A673 (cell line): Measurements from ENCODE around the gene PDE4B. TPM values are rescaled to one million over a fixed set of nuclear protein-coding genes. Genes with fewer than 3 reads are reported as not detected.

Experiments
- BruUV-seq: library from RNA; stranded (reverse); fragments of 400-500 nt; replicated peaks from 2 replicates; lab custom pipeline; 2021; lab: Mats Ljungman, UMichigan
- CTCF ChIA-PET: fragments of 300-600 bp; sonication (Branson Sonifier 250); formaldehyde crosslinking; loops from one replicate; lab custom pipeline; 2022; ENCODE audit warnings: antibody characterized with exemption; lab: Charles Lee
- POLR2A ChIA-PET: fragments of 300-600 bp; sonication (Branson Sonifier 250); formaldehyde crosslinking; loops from one replicate; lab custom pipeline; 2022; ENCODE audit warnings: antibody characterized with exemption; ENCODE audit not compliant: low non-redundant PET; lab: Charles Lee
- DNase-seq: peaks from one replicate; pipeline ENCODE4 v3.0.0-alpha.2; 2015; ENCODE audit warnings: low spot score
- H3K27ac ChIP-seq: fragments of 200-600 bp; sonication (generic); 2 replicates; pipeline ENCODE4 v1.5.1; 2016; ENCODE audit warnings: mixed run types, low read depth, mild to moderate bottlenecking, mixed read lengths, antibody characterized with exemption, low read length; ENCODE audit not compliant: poor library complexity, severe bottlenecking
- H3K27me3 ChIP-seq: fragments of 200-600 bp; sonication (generic); replicated peaks from 2 replicates; pipeline ENCODE4 v1.6.1; 2017; ENCODE audit warnings: mixed run types, low read depth, mild to moderate bottlenecking, mixed read lengths, antibody characterized with exemption, low read length; ENCODE audit not compliant: insufficient read depth, poor library complexity
- H3K36me3 ChIP-seq: fragments of 200-600 bp; sonication (generic); 2 replicates; pipeline ENCODE4 v1.6.1; 2016; ENCODE audit warnings: mixed run types, mild to moderate bottlenecking, mixed read lengths, antibody characterized with exemption, low read length; ENCODE audit not compliant: insufficient read depth, poor library complexity, severe bottlenecking
- H3K4me1 ChIP-seq: fragments of 200-600 bp; sonication (generic); 2 replicates; pipeline ENCODE4 v1.6.1; 2017; ENCODE audit warnings: mixed run types, mild to moderate bottlenecking, mixed read lengths, antibody characterized with exemption, low read length; ENCODE audit not compliant: insufficient read depth, poor library complexity, severe bottlenecking
- H3K4me3 ChIP-seq: fragments of 200-600 bp; sonication (generic); 2 replicates; pipeline ENCODE4 v1.5.1; 2016; ENCODE audit warnings: low read depth, mixed run types, mild to moderate bottlenecking, mixed read lengths, low read length; ENCODE audit not compliant: poor library complexity, severe bottlenecking
- H3K9me3 ChIP-seq: fragments of 200-600 bp; sonication (generic); 2 replicates; pipeline ENCODE4 v1.6.1; 2016; ENCODE audit warnings: mixed run types, low read depth, mild to moderate bottlenecking, mixed read lengths, antibody characterized with exemption, low read length; ENCODE audit not compliant: poor library complexity, severe bottlenecking
- EZH2 ChIP-seq: fragments of 200-600 bp; sonication (generic); IDR thresholded peaks from 2 replicates; pipeline ENCODE4 v1.6.1; 2017; ENCODE audit warnings: borderline replicate concordance, low read depth, mild to moderate bottlenecking, mixed read lengths, antibody characterized with exemption, low read length; ENCODE audit not compliant: poor library complexity, severe bottlenecking
- intact Hi-C: fragments of 100-400 bp; cut with micrococcal nuclease; formaldehyde crosslinking; loops from one replicate; pipeline ENCODE4 v1.10.0; 2022; ENCODE audit not compliant: unreplicated experiment
- total RNA-seq: library from RNA; stranded (reverse); gene quantifications from 2 replicates; pipeline ENCODE4 v1.2.3, GENCODE V29; 2021
- TF ChIP-seq, protein P1 (sequence below): fragments of 300-800, 200-600 bp; sonication (generic); conservative IDR thresholded peaks from 2 replicates; pipeline ENCODE4 v1.5.1; 2017; ENCODE audit warnings: low read depth, mild to moderate bottlenecking, antibody characterized with exemption, low read length, moderate library complexity, mixed read lengths

The PDE4B gene
- total RNA-seq, 1 experiment from 2014 or later, result 20.0 TPM

DNA sequence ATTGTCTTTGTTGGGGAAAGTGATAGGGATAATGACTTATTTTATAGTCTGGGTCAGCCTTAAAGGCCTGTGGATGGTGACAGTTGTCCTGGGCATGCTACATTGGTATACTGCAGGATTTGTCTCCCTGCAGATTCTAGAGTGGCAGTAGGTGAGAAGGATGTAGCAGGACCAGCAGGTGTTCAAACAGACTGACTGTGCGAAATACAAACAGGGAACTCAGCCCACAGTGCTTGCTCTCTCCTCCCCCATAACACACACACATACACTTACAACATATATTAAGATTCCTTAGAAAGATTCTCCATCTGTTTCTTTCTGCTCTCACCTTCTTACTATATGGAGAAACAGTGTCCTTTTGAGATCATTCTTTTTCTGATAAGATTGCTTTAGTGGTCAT, 6.9 kb downstream of the PDE4B start:
- Histone ChIP-seq H3K4me1 (no peaks in the 10 kb centered on the region), H3K27me3 (peaks cover 14% of the 10 kb centered on the region), H3K27ac (no peak overlapping the region), H3K36me3 (no peaks in the 10 kb centered on the region), H3K4me3 (no peak overlapping the region), H3K9me3 (no peaks in the 10 kb centered on the region)
- no peak for TF ChIP-seq EZH2
- TF ChIP-seq, protein P1, sequence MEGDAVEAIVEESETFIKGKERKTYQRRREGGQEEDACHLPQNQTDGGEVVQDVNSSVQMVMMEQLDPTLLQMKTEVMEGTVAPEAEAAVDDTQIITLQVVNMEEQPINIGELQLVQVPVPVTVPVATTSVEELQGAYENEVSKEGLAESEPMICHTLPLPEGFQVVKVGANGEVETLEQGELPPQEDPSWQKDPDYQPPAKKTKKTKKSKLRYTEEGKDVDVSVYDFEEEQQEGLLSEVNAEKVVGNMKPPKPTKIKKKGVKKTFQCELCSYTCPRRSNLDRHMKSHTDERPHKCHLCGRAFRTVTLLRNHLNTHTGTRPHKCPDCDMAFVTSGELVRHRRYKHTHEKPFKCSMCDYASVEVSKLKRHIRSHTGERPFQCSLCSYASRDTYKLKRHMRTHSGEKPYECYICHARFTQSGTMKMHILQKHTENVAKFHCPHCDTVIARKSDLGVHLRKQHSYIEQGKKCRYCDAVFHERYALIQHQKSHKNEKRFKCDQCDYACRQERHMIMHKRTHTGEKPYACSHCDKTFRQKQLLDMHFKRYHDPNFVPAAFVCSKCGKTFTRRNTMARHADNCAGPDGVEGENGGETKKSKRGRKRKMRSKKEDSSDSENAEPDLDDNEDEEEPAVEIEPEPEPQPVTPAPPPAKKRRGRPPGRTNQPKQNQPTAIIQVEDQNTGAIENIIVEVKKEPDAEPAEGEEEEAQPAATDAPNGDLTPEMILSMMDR, result no peak
- intact Hi-C loops, result no loop called here
- ChIA-PET POLR2A (no interaction called here), CTCF (no interaction called here)
- no TSS peak for BruUV-seq
- no peak for DNase-seq

DNA sequence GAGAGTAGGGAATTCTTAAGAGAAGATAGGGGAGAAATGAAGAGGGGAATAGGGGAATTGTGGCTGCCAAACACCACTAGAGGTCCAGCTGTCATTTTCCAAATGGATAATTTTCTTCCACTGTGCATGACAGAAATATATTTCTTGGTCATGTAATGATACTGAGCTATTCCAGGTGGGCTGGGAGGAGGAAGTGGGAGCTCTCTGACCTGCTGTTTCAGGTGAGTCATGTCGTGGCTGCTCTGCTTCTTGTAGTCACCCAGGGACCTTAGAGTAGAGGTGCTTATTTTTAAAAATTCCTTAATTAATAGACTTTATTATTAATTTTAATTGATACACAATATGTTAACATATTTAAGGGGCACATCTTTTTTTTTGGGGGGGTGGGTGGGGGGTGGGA, 11.9 kb downstream of the PDE4B start:
- no peak overlapping the region for H3K27ac ChIP-seq
- TF ChIP-seq, protein P1, result no peak
- TF ChIP-seq EZH2, result no peak
- DNase-seq, result no peak
- BruUV-seq, result no TSS peak
- ChIA-PET POLR2A (no interaction called here), CTCF (no interaction called here)
- intact Hi-C loops, result no loop called here
- no peaks in the 10 kb centered on the region for H3K4me1 ChIP-seq
- H3K36me3 ChIP-seq, result no peaks in the 10 kb centered on the region
- H3K27me3 ChIP-seq, result no peaks in the 10 kb centered on the region
- no peaks in the 10 kb centered on the region for H3K9me3 ChIP-seq
- H3K4me3 ChIP-seq, result no peak overlapping the region

DNA sequence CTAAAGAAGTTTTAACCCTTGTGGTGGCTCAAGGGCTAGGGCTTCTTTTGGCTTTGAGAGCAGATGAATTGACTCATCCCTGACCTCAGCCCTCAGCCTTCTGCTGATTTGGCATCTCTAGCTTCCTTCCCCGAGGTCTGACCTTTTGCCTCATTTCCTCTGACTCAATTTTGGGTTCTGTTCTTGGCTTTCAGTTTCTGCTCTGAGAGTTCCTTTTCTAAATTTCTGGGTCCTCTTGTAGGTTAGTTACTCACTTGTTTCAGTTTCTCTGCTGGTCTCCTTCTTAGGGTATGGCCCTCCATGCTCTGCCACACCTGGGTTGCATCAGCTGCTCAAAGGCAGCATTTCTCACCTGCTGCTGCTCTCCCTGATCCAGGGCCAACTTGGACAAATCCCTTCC, 19.4 kb downstream of the PDE4B start:
- no peaks in the 10 kb centered on the region for H3K27me3 ChIP-seq
- DNase-seq, result no peak
- H3K36me3 ChIP-seq, result no peaks in the 10 kb centered on the region
- no peaks in the 10 kb centered on the region for H3K9me3 ChIP-seq
- TF ChIP-seq, protein P1, result no peak
- no peak for TF ChIP-seq EZH2
- POLR2A ChIA-PET, result no interaction called here
- no peaks in the 10 kb centered on the region for H3K4me1 ChIP-seq
- intact Hi-C loops, result no loop called here
- H3K27ac ChIP-seq, result no peak overlapping the region
- CTCF ChIA-PET, result no interaction called here
- no TSS peak for BruUV-seq
- no peak overlapping the region for H3K4me3 ChIP-seq
